Calu3 (cell line): ENCODE results near the gene ZBTB40. TPM values are rescaled to one million over a fixed set of nuclear protein-coding genes. Genes with fewer than 3 reads are reported as not detected.

Experiments used
- BruUV-seq: library from RNA; stranded (reverse); fragments of 400-500 nt; replicated peaks from 2 replicates; lab custom pipeline; 2021; lab: Mats Ljungman, UMichigan
- CTCF ChIA-PET: fragments of 300-600 bp; sonication (Branson Sonifier 250); formaldehyde crosslinking; loops from one replicate; lab custom pipeline; 2022; ENCODE audit warnings: antibody characterized with exemption; lab: Charles Lee
- DNase-seq: peaks from one replicate; pipeline ENCODE4 v3.0.0; 2022
- H3K27ac Mint-ChIP-seq: one replicate; pipeline ENCODE4 v1.8.0; 2022; ENCODE audit warnings: mixed read lengths; ENCODE audit not compliant: unreplicated experiment
- H3K27me3 Mint-ChIP-seq: one replicate; pipeline ENCODE4 v1.8.0; 2022; ENCODE audit warnings: mixed read lengths; ENCODE audit not compliant: unreplicated experiment
- H3K36me3 Mint-ChIP-seq: one replicate; pipeline ENCODE4 v1.8.0; 2022; ENCODE audit warnings: mild to moderate bottlenecking, moderate library complexity, mixed read lengths; ENCODE audit not compliant: insufficient read depth, unreplicated experiment
- H3K4me1 Mint-ChIP-seq: one replicate; pipeline ENCODE4 v1.8.0; 2022; ENCODE audit warnings: mild to moderate bottlenecking, low read depth, mixed read lengths; ENCODE audit not compliant: unreplicated experiment
- H3K4me3 Mint-ChIP-seq: one replicate; pipeline ENCODE4 v1.8.0; 2022; ENCODE audit warnings: mild to moderate bottlenecking, low read depth, moderate library complexity, mixed read lengths; ENCODE audit not compliant: unreplicated experiment
- H3K9me3 Mint-ChIP-seq: one replicate; pipeline ENCODE4 v1.8.0; 2022; ENCODE audit warnings: low read depth, mixed read lengths; ENCODE audit not compliant: unreplicated experiment
- intact Hi-C: fragments of 100-400 bp; cut with micrococcal nuclease; formaldehyde crosslinking; loops from one replicate; pipeline ENCODE4 v1.10.0; 2022; ENCODE audit not compliant: unreplicated experiment
- total RNA-seq: library from RNA; stranded (reverse); gene quantifications from 2 replicates; pipeline ENCODE4 v1.2.3, GENCODE V29; 2022
- TF ChIP-seq, protein P1 (sequence below): fragments of 200-600 bp; IDR thresholded peaks from one replicate; pipeline ENCODE4 v1.8.0; 2022; ENCODE audit warnings: antibody characterized with exemption; ENCODE audit not compliant: unreplicated experiment

ZBTB40 gene
- total RNA-seq, 1 experiment from 2014 or later, result 18.7 TPM

DNA sequence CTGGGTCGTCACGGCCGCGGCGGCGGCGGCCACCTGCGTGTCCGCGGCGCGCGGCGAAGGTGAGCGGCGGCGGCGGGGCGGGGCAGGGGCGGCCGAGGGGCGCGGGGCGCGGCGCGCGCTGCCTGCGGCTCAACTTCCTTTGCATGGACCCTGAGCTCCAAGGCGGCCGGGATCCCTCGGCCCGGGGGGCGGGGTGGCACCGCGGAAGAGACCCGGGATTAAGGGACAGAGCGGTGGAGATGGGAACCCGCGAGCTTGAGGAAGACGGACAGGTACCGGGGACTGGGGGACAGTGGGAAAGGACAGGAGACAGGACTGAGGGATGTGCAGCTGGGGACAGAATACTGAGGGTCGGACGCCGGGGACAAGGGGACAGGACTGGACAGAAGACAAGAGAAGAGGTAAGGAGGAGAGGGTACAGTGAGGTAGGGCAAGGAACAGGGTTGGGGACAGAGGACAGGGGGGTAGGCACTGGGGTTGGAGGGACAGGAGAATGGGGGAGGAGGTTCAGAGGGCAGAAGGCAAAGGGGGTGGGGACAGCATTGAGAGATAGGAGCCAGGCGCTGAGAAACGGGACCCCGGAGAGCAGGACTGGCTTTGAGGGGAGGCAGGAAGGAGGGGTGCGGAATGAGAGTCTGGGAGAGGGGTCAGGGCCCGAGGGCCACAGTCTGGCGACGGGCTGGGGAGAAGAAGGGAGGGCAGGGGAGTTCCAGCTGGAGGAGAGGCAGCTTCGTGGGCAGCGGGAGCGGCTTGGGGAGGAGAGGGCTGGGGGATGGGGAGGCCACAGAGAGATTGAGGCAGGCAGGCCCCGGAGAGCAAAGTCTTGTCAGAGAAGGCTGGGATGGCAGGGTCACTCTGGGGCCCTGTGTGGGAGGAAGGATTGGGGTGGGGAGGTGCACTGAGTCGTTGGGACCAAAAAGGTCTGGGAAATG, 112.3 kb downstream of the ZBTB40 start:
- no TSS peak for BruUV-seq
- peaks cover 79% of the 10 kb centered on the region for H3K27me3 Mint-ChIP-seq
- DNase-seq, result no peak
- peak overlapping the region; percentile 36 for H3K4me3 Mint-ChIP-seq
- intact Hi-C loops, result no loop called here
- TF ChIP-seq, protein P1, sequence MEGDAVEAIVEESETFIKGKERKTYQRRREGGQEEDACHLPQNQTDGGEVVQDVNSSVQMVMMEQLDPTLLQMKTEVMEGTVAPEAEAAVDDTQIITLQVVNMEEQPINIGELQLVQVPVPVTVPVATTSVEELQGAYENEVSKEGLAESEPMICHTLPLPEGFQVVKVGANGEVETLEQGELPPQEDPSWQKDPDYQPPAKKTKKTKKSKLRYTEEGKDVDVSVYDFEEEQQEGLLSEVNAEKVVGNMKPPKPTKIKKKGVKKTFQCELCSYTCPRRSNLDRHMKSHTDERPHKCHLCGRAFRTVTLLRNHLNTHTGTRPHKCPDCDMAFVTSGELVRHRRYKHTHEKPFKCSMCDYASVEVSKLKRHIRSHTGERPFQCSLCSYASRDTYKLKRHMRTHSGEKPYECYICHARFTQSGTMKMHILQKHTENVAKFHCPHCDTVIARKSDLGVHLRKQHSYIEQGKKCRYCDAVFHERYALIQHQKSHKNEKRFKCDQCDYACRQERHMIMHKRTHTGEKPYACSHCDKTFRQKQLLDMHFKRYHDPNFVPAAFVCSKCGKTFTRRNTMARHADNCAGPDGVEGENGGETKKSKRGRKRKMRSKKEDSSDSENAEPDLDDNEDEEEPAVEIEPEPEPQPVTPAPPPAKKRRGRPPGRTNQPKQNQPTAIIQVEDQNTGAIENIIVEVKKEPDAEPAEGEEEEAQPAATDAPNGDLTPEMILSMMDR, result no peak
- peaks cover 6% of the 10 kb centered on the region for H3K36me3 Mint-ChIP-seq
- CTCF ChIA-PET, result no interaction called here
- no peaks in the 10 kb centered on the region for H3K9me3 Mint-ChIP-seq
- H3K27ac Mint-ChIP-seq, result no peak overlapping the region
- H3K4me1 Mint-ChIP-seq, result no peaks in the 10 kb centered on the region

DNA sequence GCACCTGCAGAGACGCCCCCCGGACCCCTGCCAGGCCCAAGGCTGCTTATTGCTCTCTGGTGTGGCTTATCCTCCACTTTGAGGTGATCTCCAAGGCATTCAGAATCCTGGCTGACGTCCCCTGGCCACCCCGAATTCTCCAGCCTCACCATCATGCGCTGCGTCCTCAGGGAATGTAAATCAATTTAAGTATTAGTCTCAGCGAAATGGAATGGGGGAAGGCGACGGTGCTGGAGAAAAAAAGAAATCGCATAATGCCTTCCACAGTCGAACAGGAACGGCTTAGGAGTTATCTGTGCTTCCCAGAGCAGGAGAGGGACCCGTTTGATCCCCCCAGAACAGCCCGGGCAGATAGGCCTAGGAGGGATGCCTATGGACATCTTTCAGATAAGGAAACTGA, 114.5 kb downstream of the ZBTB40 start:
- H3K27me3 Mint-ChIP-seq, result peaks cover 78% of the 10 kb centered on the region
- BruUV-seq, result no TSS peak
- DNase-seq, result no peak

DNA sequence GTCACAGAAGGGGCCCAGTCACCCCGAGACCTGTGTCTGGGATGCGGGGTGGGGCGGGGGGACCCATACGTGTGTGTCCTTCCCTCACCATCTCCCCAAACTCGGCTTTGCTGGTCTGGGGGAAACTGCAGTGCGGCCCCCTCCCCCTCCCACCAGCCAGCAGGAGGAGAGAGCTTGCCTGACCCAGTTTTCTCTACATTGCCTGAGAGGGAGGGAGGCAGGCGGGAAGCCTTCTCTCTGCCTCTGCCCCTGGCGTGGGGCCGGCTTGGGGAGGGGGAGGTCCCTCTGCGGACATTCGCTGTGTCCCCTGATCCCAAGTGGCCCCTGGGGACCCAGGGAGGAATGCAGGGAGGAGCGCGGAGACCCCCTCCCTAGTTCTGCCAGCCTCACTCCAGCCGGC, 115.5 kb downstream of the ZBTB40 start:
- intact Hi-C loops, result no loop called here
- TF ChIP-seq, protein P1, result no peak
- no peak for DNase-seq
- no peak overlapping the region for H3K27ac Mint-ChIP-seq
- peaks cover 72% of the 10 kb centered on the region for H3K27me3 Mint-ChIP-seq
- no peak overlapping the region for H3K4me3 Mint-ChIP-seq
- CTCF ChIA-PET, result no interaction called here
- no peaks in the 10 kb centered on the region for H3K9me3 Mint-ChIP-seq
- H3K4me1 Mint-ChIP-seq, result no peaks in the 10 kb centered on the region
- no TSS peak for BruUV-seq
- H3K36me3 Mint-ChIP-seq, result peaks cover 6% of the 10 kb centered on the region

More for the DNA sequence above, 114.5 kb downstream of the ZBTB40 start:
- no peaks in the 10 kb centered on the region for H3K4me1 Mint-ChIP-seq
- no peak overlapping the region for H3K4me3 Mint-ChIP-seq
- no peaks in the 10 kb centered on the region for H3K9me3 Mint-ChIP-seq
- intact Hi-C loops, result no loop called here
- TF ChIP-seq, protein P1, result no peak
- H3K27ac Mint-ChIP-seq, result no peak overlapping the region
- CTCF ChIA-PET, result no interaction called here
- peaks cover 6% of the 10 kb centered on the region for H3K36me3 Mint-ChIP-seq

DNA sequence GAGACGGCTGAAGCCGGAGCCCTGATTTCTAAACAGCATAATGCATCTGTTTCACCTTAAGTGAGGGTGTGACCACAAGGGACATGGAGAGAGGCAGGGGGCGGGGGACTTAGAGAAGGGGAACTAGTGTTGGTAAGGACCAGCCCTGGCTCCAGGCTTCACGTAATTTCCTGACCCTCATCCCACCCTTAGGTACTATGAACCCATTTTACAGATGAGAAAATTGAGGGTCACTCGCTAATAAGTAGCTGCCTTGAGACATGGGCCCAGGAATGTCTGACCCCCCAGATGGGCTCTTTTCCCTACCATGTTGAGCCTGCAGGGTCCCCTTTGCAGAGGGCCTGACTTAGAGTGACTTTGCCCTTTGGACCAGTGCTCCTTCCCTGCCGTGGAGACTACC, 116.3 kb downstream of the ZBTB40 start:
- Mint-ChIP-seq H3K9me3 (no peaks in the 10 kb centered on the region), H3K36me3 (peaks cover 6% of the 10 kb centered on the region), H3K27me3 (peaks cover 72% of the 10 kb centered on the region), H3K4me3 (no peak overlapping the region), H3K4me1 (no peaks in the 10 kb centered on the region), H3K27ac (no peak overlapping the region)
- DNase-seq, result no peak
- CTCF ChIA-PET, result no interaction called here
- intact Hi-C loops, result no loop called here
- TF ChIP-seq, protein P1, result no peak
- no TSS peak for BruUV-seq
